H4 (cell line): ENCODE data around the gene KCNQ1. TPM values are rescaled to one million over a fixed set of nuclear protein-coding genes. Genes with fewer than 3 reads are reported as not detected.

Experiments used
- DNase-seq: peaks from one replicate; pipeline ENCODE4 v3.0.0-alpha.2; 2015; ENCODE audit warnings: low spot score
- total RNA-seq: library from RNA; depleted of rRNA; stranded (reverse); fragments of >200 nt; shearing (Covaris generic); gene quantifications from 2 replicates; pipeline ENCODE4 v1.2.3, GENCODE V29; 2014

The KCNQ1 gene
- total RNA-seq, 1 experiment from 2014 or later: 0.04 TPM

DNA sequence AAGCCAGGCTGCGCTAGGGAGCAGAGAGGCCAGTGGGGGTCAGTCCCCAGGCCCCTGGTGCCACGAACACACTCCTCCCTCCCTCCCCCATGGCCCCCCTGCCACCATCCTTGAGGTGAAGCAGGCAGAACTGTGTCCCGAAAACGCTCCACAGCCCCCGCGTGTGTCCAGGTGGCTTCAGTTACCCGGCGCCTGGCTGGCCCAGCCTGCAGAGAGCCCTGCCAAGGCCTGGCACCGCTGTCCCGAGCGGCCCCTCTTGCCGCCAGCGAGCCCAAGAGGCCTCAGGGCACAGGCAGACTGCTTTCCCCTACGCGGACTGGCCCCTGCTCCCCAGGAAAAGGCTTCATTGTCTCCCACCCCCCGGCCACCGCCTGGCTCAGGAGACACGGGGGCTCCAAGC lies 413.1 kb downstream of the KCNQ1 start:
- no peak for DNase-seq

DNA sequence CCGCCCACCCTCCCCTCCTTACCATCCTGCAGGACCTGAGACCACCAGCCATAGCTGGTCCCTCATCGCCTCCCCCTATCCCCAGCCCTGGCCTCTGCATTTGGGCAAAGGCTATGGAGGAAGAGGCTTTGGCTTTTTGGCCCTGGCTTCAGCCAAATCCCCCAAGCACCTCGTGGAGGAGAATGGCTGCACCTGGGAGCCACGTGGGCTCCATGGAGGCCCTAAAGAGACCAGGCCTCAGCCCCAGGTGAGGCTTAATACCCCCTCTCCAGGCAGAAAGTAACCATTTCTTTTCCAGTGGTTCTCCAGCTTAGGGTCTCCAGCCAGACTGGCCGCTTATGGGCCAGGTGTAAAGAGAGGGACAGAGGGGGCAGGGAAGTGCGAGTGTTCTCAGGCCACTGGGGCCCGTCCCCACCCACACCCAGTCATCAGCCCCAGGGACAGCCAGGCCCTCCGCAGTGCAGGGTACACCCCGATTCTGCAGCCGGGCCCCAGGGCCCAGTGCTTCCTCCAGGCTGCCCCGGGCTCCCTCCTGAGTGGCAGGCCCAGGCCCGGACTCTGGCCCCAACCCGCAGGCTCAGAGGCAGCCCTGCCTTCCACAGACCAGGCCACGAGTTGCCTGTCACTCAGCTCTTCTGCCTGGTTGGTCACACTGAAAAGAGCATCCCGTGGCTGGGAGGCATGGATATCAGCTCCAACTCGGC lies 414.3 kb downstream of the KCNQ1 start:
- no peak for DNase-seq

DNA sequence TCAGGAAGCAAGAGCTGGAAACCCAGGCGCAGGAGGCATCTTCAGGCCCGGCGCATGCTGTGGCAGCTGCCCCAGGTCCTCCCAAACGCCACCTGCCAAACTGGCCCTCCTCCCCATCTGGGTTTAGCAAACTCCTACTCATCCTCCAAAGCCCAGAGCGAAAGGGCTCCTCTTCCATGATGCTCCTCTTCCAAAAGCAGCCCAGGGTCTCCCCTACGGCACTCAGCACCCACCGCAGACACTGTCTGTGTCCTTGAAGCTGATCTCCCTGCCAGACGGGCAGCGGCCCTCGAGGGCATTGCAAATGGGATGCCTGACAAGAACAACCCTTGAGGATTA lies 414.9 kb downstream of the KCNQ1 start:
- DNase-seq: no peak

DNA sequence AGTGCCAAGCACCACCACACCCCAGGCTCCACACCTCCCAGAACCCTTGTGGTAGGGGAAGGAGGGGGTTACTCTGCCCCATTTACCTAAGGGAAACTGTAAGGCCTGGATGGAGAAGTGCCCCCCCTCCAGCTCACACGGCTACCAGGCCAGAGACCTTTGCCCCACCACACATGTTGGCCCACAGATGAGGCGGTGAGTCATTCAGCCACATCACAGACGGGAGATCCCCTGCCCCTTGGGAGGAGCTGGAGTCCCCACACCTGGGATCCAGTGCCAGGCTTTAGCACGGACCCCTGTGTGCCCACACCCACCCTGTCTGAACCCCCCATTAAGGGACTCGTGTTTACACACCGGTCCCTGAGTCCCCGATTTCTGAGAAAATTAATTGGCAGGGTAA lies 415.8 kb downstream of the KCNQ1 start:
- DNase-seq: peak; percentile 48

DNA sequence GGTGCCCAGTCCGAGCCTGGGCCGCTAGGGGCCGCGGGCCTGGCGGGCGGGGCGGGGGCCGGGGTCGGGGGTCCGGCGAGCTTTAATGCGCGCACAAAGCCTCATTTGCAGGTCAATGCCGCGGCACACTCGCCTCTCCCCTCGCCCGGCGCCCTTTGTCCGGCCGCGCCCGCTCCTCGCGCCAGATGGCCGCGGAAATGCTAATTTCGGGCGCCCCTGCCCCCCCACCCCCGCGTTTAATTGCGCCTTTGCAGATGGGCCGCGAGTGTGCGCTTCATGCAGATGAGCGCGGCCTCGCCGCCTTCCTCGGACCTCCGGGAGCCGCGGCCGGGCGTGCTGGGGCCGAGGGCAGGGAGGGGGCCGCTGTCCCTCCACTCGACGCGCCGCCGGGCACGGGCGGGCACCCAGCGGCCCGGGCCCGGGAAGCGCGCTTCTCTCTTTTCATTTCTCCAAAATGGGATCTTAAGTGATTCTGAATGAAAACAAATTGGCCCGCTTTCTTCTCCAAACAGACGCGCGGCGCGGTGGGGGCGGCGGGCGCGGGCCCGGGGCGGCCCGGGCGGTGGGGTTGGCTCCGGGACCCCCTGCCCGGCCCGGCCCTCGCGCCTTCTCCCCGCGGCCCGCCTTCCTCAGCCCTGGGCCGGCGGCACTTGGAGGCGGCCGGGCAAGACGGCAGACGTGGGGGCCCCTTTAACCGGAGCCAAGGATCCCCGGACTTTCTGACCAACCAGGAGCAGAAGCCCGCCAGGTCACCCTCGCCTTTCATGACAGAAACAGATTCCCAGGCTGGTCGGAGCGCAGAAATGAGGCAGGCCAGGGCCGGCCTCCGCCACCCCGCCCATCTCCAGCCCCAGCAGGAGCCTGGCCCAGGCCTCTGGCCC lies 417.8 kb downstream of the KCNQ1 start:
- no peak for DNase-seq

DNA sequence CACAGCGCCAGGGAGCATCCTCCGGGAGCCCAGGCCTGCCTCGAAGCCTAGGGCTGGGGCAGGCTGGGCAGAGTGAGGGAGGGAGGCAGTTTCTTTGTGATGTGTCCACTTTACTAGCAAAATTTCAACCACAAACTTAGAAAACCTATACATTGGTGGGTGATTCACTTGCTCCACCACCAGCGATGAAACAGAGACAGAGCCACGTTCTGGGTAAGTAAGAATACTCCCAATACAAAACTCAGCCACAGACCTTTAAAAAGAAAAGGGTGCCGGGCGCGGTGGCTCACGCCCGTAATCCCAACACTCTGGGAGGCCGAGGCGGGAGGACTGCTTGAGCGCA lies 418.4 kb downstream of the KCNQ1 start:
- no peak for DNase-seq

DNA sequence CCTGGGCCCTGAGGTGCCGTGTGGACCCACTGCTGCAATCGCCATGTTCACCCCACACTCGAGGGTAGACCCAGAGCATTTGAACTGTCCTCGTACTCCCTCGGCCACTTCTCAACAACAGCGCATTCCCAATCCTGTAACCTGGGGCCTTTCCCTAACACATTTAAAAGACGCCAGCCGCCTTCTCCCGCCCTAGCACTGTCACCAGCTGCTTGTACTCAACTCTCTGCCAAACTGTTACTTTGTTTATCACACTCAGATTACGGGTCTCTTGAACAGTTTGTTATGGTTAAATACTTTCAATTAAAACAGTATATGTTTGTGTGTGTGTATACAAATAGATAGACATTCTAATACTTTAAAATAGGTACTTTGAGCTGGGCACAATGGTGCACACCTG lies 420.1 kb downstream of the KCNQ1 start:
- no peak for DNase-seq

DNA sequence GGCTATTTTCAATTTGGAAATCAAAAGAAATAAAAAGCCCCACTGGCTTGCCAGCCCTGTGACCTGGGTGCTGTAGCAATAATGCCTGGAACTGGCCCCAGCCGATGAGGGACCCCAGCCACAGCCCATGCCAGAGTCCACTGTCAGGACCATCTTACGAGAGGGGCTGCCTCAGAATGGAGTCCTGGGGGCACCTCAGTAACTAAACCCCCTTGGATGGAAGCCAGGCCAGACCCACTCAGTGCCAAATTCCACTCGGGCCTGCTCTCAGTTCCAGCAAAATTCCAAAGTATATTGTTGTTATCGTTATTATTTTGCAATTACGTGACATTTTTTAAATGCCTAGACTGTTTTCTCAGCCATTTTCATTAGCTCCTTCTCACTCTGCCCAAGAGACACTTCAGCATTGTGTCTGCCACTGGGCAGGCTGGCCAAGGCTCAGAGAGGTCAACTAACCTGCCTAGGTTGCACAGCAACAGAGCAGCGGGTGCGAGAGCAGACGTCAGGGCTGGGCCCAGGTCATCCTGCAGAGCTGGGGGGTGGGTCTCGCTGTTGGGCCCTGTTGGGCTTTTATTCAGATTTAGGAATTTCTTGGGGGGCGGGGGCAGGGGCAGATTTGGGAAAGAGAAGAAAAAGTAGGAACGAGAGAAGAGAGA lies 421.2 kb downstream of the KCNQ1 start:
- no peak for DNase-seq

DNA sequence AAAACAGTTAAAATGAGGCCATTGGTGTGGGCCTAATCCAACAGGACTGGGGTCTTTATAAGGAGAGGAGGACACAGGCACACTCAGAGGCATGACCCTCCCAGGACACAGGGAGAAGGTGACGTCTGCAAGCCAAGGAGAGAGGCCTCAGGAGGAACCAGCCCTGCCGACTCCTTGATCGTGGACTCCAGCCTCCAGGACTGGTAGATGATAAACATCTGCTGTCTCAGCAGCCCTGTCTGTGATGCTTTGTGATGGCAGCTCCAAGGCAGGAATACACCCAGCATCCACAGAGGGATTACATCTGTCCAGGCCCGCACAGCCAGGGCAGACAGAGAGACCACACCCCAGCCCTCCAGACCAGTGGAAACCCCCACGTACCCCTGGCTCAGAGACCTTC lies 422.3 kb downstream of the KCNQ1 start:
- no peak for DNase-seq

DNA sequence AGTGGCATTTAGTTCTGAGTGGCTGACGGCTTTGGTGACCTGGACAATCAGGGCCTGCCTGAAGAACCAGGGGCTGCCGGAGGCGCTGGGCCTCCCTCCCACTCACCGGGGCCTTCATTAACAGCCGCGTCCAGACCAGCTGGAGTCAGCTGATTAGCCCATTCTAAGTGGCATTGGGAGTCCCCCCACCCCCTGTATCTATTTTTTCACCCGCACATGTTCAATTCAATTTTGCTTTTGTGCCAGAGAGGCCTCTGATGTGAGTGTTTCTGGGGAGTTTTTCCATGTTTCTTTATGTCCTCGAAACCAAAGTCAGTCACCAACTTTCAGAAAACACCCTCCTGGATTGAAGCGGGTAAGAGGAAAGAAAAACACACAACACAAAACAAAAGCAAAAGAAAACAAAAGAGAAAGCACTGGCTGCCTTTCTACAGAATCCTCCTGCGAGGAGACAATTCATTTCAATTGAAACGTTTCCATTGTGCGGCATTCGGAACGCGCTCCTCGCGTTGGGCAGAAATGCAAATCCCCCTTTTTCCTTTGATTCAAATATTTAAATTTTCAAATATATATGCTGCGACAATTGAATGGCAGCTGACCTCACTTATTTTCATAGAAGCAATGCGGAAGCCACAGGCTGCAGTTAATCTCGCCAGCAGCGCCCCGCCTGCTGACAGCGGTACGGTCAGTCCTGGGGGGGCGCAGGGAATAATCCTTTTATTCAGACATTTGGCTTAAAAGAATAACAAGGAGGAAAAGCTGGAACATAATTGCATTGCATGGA lies 423.1 kb downstream of the KCNQ1 start:
- no peak for DNase-seq

DNA sequence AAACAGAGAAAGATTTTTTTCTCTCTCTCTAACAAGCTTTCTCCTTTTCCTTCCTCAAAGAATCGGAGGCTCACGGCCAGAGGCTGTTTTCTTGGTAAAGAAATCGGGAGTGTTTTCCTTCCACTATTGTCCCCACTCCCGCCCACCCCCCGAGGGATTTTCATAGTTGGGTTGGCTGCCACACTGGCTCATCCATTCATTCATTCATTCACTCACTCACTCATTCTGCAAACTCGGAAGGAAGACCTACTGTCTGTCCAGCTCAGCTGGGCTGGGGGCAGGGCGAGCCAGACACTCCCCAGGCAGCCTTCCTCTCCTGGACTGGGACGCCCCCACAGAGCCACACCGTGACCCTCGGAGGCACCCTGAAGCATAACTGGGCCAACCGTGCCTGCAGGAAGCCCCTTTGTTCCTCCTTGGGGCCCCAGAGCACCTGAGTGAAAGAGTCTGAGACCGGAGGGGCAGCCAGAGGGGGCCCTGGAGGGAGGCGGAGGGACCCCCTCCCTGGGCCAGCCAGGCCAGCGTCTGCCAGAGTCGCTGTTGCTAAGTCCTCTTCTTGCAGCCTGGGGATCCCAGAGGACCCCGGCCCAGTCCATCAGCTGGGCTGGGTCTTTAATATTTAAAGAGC lies 423.8 kb downstream of the KCNQ1 start:
- no peak for DNase-seq

DNA sequence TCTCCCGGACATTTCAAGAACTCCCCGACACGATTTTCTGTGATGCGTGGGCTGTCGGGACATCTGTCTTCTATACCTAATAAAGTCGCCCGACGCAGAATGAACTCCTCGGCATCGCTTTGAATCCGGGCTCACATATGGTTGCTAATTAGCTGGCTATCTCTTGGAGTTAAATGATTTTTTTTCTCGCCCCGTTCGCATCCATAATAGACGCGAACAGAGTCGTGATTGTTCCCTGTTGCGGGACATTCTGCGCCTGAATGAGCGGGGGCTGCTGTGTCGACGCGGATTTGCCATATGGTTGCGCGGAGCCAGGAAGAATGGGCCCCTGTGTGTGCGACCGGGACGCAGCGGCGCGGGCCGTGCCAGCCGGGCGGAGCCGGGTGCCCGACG lies 424.3 kb downstream of the KCNQ1 start:
- no peak for DNase-seq

DNA sequence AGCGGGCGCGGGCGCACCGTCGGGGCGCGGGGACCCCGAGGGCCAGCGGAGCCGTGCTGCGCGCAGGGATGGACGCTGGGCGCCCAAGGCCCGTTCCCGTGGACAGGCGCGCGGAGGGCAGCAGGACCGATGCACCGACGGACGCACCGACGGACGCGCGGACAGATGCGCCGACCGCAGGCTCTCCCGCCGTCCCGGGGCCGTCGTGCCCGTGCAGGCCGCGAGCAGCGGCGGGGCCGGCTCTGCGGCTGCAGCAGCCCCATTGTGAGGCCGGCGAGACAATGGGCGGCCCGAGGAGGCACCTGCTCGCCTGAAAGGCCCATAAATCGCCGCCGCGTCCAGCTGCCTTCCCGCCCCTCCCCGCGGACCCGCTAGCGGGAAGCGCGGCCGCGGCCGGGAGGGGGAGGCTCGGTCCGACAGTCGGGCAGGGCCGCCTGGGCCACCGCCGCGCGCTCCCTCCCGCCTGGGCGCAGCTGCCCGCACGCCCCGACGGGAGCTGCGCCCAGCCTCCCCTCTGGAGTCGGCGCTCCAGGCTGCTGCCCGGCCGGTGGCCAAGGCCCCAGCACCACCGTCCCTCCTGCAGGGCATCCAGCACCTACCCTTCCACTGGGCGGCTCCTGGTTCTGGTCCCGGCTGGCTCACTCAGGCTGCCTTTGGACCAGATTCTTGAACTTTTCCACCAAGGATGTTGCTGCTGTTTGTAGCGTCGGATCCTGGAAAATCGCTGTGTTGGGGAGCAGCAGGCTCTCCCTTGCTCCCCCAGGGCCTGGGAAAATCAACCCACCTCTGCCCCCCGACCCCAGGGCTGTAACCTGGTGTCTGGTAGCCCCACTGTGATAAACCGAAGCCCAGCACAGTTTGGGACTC lies 425.0 kb downstream of the KCNQ1 start:
- DNase-seq: no peak

DNA sequence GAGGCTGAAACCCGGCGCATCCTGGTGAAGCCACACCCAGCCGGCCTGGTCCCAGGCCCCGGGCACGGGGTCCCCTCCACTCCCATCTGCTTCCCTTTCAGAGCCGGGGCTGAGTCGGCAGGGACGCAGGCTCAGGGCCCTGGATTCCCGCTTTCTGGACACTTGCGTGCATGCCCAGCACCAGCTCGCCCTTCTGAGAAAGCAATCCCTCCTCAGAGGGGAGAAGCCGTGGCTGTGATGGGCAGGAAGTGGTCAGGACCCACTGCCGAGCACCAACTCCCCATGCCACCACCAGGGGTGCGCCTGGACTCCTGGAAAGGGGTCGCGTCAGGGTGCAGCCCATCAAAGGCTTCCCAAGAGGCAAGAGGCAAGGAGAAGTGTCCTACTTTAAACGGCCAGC lies 425.7 kb downstream of the KCNQ1 start:
- DNase-seq: no peak

DNA sequence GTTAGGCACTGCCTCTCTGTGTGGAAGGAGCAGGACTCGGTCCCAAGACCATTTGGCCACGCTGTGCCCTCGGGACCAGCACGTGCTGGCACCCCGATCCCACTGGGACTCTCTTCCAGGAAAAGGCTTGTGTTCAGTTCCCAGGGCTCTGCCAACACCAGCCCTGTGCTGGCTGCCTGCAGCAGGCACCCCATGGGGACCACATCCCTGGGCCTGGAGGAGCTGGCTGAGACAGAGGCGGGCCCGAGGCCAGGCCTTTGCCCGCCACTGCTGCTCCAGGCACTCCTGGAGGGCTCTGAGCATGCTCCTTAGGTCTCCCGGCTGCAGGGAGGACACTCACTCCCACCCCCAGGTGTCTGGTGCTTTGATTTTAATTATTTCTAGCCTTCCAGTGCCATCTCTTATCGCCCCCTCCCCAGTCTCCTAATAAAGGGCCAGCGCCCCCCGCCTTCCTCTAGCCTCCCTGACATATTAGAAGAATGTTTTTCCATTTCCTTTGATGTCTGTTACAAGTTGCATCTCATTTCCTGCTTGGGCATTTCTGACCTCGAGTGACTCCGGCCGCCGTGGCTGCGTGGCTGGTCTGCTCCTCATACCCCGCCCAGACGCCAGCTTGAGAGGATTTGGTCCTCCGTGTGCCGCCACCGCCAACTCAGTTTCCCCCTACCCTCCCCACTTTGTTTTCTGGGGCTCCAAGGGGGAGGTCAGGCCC lies 426.3 kb downstream of the KCNQ1 start:
- DNase-seq: no peak

DNA sequence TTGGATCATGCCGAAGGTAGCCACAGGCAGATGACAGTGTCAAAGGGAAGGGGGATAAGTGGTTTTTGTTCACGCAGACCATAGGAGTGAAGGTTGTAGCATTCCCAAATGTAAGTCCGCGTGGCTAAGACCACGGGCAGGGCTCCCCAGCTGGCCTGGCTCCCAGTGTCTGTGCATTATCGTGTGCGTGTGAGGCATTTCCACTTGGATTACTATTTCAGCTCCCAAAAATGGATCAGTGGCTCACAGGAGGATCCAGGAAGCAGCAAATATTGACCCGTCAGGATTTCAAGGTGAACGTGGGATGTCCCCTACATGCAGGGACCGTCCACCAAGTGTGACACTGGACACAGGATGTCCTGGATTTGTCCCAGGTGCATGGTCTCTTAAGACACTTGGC lies 430.2 kb downstream of the KCNQ1 start:
- no peak for DNase-seq

DNA sequence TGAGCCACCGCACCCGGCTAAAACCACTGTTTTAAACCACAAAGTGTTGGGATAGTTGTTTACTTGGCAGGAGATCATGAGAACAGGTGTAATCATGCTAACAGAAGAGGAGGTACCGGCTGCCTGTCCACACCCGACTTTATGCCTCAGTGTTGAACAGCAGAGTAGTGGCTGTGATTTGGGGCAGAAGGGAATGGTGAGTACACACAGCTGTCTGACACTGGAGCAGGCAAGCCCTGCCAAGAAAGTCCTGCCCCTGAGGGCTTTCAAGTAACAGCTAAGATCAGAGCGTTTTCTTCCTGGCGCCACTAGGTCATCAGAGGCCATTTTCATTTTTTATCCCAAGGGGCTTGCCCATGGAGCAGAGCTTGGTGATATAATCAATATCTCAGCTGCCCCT lies 432.7 kb downstream of the KCNQ1 start:
- DNase-seq: no peak

DNA sequence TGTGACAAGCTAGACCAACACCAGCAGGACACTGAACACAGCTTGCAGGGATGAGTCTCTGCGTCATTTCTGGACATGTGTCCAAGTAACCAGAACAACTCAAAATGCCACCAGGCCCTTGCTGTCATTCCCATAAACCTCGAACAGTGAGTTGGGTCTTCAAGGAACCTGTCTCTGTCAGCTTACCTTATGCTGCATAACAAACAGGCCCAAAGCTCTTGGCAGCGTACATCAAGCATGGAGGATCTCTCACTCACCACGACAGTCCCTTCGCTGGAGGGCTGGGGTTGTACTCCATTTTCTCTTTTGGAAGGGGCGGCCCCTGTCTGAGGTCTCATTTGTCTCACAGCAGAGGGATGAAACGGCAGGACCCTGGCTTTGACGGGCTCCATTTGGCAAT lies 434.0 kb downstream of the KCNQ1 start:
- DNase-seq: no peak

DNA sequence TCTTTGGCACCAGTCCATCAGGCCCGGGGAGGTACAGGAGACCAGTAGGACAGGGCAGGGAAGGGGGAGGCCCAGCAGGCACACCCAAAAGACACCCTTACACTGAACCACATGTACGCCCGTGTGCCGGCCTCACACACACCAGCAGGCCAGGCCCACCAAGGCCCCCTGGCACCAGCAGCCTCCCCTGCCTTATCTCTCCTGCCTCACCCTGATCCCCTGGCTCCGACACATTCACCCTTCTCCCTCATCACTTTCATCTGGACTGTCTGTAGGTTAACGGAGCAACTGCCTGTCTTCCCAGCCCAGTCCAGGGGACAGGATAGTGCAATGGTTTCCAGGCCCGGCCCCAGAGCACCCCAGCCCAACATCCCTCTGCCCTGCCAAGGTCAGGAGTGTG lies 435.8 kb downstream of the KCNQ1 start:
- no peak for DNase-seq
